Osteocyte (in vitro differentiated cells): ENCODE measurements around the gene MBNL1. TPM values are rescaled to one million over a fixed set of nuclear protein-coding genes. Genes with fewer than 3 reads are reported as not detected.

ENCODE experiments used
- DNase-seq: peaks from one replicate; pipeline ENCODE4 v3.0.0; 2021; ENCODE audit warnings: mixed read lengths; ENCODE audit not compliant: unreplicated experiment; ENCODE audit errors: extremely low spot score
- H3K27ac Mint-ChIP-seq: one replicate; pipeline ENCODE4 v1.8.0; 2021; ENCODE audit warnings: mild to moderate bottlenecking, mixed read lengths; ENCODE audit not compliant: unreplicated experiment
- H3K27me3 Mint-ChIP-seq: one replicate; pipeline ENCODE4 v1.8.0; 2021; ENCODE audit warnings: mixed read lengths; ENCODE audit not compliant: unreplicated experiment
- H3K36me3 Mint-ChIP-seq: one replicate; pipeline ENCODE4 v1.8.0; 2021; ENCODE audit warnings: mixed read lengths; ENCODE audit not compliant: unreplicated experiment
- H3K4me1 Mint-ChIP-seq: one replicate; pipeline ENCODE4 v1.8.0; 2021; ENCODE audit warnings: mixed read lengths; ENCODE audit not compliant: unreplicated experiment
- H3K4me3 Mint-ChIP-seq: one replicate; pipeline ENCODE4 v1.8.0; 2021; ENCODE audit warnings: mild to moderate bottlenecking, moderate library complexity, mixed read lengths; ENCODE audit not compliant: unreplicated experiment
- H3K9me3 Mint-ChIP-seq: one replicate; pipeline ENCODE4 v1.8.0; 2021; ENCODE audit warnings: mixed read lengths; ENCODE audit not compliant: unreplicated experiment
- CTCF ChIP-seq: fragments of 200-600 bp; sonication (generic); IDR thresholded peaks from 2 replicates; pipeline ENCODE4 v1.5.0; 2021; ENCODE audit warnings: antibody characterized with exemption, mild to moderate bottlenecking, moderate library complexity
- total RNA-seq: library from RNA; stranded (reverse); gene quantifications from 2 replicates; pipeline ENCODE4 v1.2.1, GENCODE V29; 2021

MBNL1 gene
- total RNA-seq, 1 donor from 2014 or later: 166 TPM

DNA sequence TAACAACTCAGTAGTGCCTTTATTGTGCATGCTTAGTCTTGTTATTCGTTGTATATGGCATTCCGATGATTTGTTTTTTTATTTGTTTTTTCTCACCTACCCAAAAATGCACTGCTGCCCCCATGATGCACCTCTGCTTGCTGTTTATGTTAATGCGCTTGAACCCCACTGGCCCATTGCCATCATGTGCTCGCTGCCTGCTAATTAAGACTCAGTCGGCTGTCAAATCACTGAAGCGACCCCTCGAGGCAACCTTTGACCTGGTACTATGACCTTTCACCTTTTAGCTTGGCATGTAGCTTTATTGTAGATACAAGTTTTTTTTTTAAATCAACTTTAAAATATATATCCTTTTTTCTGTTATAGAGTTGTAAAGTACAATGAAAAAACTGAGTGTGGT lies 177.8 kb downstream of the MBNL1 start:
- no peak for DNase-seq
- Mint-ChIP-seq H3K36me3 (peaks cover 12% of the 10 kb centered on the region), H3K9me3 (no peaks in the 10 kb centered on the region), H3K4me3 (no peak overlapping the region), H3K27ac (no peak overlapping the region), H3K27me3 (no peaks in the 10 kb centered on the region), H3K4me1 (peaks cover 30% of the 10 kb centered on the region)
- no peak for TF ChIP-seq CTCF

- H3K27ac Mint-ChIP-seq: peak overlapping the region; percentile 52
- no peak for TF ChIP-seq CTCF
- H3K36me3 Mint-ChIP-seq: peaks cover 16% of the 10 kb centered on the region
- no peak for DNase-seq
- H3K9me3 Mint-ChIP-seq: no peaks in the 10 kb centered on the region
- H3K27me3 Mint-ChIP-seq: no peaks in the 10 kb centered on the region
- H3K4me3 Mint-ChIP-seq: no peak overlapping the region
- peaks cover 28% of the 10 kb centered on the region for H3K4me1 Mint-ChIP-seq
Observed at GRCh38 chr3:152447511-152447910, 178.8 kb downstream of the MBNL1 start.

- H3K27ac Mint-ChIP-seq: no peak overlapping the region
- TF ChIP-seq CTCF: no peak
- no peak for DNase-seq
- no peak overlapping the region for H3K4me3 Mint-ChIP-seq
- H3K27me3 Mint-ChIP-seq: no peaks in the 10 kb centered on the region
- no peaks in the 10 kb centered on the region for H3K9me3 Mint-ChIP-seq
- H3K36me3 Mint-ChIP-seq: peaks cover 18% of the 10 kb centered on the region
- peaks cover 22% of the 10 kb centered on the region for H3K4me1 Mint-ChIP-seq
Observed at GRCh38 chr3:152448091-152448490, 179.4 kb downstream of the MBNL1 start.

GRCh38 chr3:152452318-152452717 lies 183.6 kb downstream of the MBNL1 start:
- Mint-ChIP-seq H3K27ac (no peak overlapping the region), H3K27me3 (no peaks in the 10 kb centered on the region), H3K4me3 (no peak overlapping the region), H3K36me3 (peaks cover 14% of the 10 kb centered on the region), H3K9me3 (no peaks in the 10 kb centered on the region), H3K4me1 (peaks cover 1% of the 10 kb centered on the region)
- no peak for DNase-seq
- no peak for TF ChIP-seq CTCF

DNA sequence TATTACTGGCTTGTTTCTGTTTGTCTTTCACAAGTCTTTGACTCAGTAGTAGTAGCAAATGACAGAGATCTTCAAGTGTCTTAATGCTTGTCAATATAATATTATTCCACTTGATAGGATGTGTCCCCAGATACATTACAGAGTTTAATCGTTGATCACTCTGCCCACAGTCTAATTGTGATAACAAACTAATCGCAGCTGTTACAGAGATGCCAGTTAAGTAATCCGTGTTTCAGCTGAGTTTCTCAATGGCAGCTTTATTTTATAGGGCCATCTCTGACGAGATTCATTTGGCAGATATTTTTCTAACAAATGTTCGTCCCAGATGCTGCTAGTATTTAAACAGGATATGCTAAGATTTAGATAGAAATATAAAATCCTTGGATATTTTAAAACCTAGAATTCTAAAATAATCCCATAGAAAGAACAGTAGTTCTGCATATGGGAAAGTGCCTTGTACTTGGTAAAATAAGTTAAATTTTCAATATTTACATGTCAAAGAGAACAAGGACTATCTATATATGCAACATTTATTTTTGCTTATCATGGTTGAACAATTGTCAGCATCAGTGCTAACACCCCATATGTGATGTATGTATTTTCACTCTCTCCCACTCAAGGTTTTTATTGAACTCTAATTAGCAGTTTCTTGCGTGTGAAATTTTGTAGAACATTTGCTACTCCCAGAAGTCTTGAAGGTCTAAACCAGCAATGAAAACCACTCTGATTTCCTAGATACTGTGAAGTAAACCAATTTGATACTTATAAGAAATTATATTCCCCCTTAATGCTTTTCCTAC lies 185.5 kb downstream of the MBNL1 start:
- H3K36me3 Mint-ChIP-seq: peaks cover 12% of the 10 kb centered on the region
- no peak overlapping the region for H3K27ac Mint-ChIP-seq
- no peaks in the 10 kb centered on the region for H3K9me3 Mint-ChIP-seq
- H3K4me1 Mint-ChIP-seq: no peaks in the 10 kb centered on the region
- H3K27me3 Mint-ChIP-seq: no peaks in the 10 kb centered on the region
- H3K4me3 Mint-ChIP-seq: no peak overlapping the region
- no peak for DNase-seq
- TF ChIP-seq CTCF: no peak
